ENCODE measurements around the gene SWAP70.
A peak's percentile ranks its signal among the peaks of the same experiment; 100 is the strongest.

Gene SWAP70

DNA sequence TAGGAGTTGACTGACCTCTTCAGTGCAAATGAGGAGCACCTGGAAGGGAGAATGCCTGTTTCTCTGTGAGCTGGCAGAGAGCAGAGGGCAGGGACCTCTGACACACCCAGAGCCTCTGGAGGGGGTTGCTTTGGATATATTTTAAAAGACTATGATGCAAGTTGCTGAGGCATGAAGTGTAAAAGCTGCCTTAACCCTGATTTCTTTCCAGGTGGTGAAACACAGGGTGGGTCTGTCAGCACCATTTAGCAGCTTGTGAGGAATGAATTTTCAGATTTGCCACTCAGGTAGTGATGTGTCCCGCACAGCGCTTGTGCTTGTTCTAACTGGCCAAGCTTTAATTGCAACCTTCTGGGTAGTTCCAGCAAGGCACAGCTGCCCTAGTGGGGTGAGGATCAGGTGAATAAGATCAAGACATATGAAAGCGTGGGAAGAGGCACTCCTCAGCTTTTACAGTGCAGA lies 90.2 kb downstream of the SWAP70 start:
- Histone ChIP-seq H2AFZ (ENCODE audit: low read length) (no peak overlapping the region), H3K4me2 (ENCODE audit: low read depth, low read length, poor library complexity, severe bottlenecking) (no peak overlapping the region), H3K9ac (ENCODE audit: low read depth, low read length, poor library complexity, severe bottlenecking) (no peak overlapping the region), H3K79me2 (ENCODE audit: insufficient read depth, low read length) (no peaks in the 10 kb centered on the region), H4K20me1 (ENCODE audit: insufficient read depth, low read length, poor library complexity, severe bottlenecking) (no peaks in the 10 kb centered on the region), H3K36me3 (ENCODE audit: insufficient read depth, low read length) (peaks cover 5% of the 10 kb centered on the region; the same call in 1 of the 2 replicates), H3K9me2 (replicated peaks; ENCODE audit: low read depth, low read length) (no peaks in the 10 kb centered on the region), H3F3A (ENCODE audit: low read depth) (0 out of 2 replicates have a peak, but pooled peaks cover 2% of the 10 kb centered on the region), H3K4me3 (ENCODE audit: low read length, poor library complexity, severe bottlenecking) (no peak overlapping the region), H3K4me1 (ENCODE audit: insufficient read depth, low read length, poor library complexity, severe bottlenecking) (peaks cover 24% of the 10 kb centered on the region), H3K27me3 (ENCODE audit: insufficient read depth, low read length, poor library complexity, severe bottlenecking) (no peaks in the 10 kb centered on the region), H3K9me3 (ENCODE audit: insufficient read depth, low read depth, low read length) (no peaks in the 10 kb centered on the region)
- TF ChIP-seq, protein P1, sequence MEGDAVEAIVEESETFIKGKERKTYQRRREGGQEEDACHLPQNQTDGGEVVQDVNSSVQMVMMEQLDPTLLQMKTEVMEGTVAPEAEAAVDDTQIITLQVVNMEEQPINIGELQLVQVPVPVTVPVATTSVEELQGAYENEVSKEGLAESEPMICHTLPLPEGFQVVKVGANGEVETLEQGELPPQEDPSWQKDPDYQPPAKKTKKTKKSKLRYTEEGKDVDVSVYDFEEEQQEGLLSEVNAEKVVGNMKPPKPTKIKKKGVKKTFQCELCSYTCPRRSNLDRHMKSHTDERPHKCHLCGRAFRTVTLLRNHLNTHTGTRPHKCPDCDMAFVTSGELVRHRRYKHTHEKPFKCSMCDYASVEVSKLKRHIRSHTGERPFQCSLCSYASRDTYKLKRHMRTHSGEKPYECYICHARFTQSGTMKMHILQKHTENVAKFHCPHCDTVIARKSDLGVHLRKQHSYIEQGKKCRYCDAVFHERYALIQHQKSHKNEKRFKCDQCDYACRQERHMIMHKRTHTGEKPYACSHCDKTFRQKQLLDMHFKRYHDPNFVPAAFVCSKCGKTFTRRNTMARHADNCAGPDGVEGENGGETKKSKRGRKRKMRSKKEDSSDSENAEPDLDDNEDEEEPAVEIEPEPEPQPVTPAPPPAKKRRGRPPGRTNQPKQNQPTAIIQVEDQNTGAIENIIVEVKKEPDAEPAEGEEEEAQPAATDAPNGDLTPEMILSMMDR (conservative IDR thresholded peaks at IDR 0.05; ENCODE audit: low read length): no peak
- no peak for TF ChIP-seq EZH2phosphoT487 (IDR thresholded peaks at IDR 0.05; ENCODE audit: borderline replicate concordance)

- no peak overlapping the region for H3K9ac ChIP-seq (ENCODE audit: low read depth, low read length, poor library complexity, severe bottlenecking)
- H3K4me3 ChIP-seq (ENCODE audit: low read length, poor library complexity, severe bottlenecking): no peak overlapping the region
- H2AFZ ChIP-seq (ENCODE audit: low read length): no peak overlapping the region
- H3F3A ChIP-seq (ENCODE audit: low read depth): 0 out of 2 replicates have a peak, but pooled peaks cover 6% of the 10 kb centered on the region
- H3K79me2 ChIP-seq (ENCODE audit: insufficient read depth, low read length): no peaks in the 10 kb centered on the region
- H4K20me1 ChIP-seq (ENCODE audit: insufficient read depth, low read length, poor library complexity, severe bottlenecking): no peaks in the 10 kb centered on the region
- H3K9me3 ChIP-seq (ENCODE audit: insufficient read depth, low read depth, low read length): no peaks in the 10 kb centered on the region
- peaks cover 5% of the 10 kb centered on the region; the same call in 1 of the 2 replicates for H3K36me3 ChIP-seq (ENCODE audit: insufficient read depth, low read length)
- H3K27me3 ChIP-seq (ENCODE audit: insufficient read depth, low read length, poor library complexity, severe bottlenecking): no peaks in the 10 kb centered on the region
- no peaks in the 10 kb centered on the region for H3K9me2 ChIP-seq (replicated peaks; ENCODE audit: low read depth, low read length)
- H3K4me1 ChIP-seq (ENCODE audit: insufficient read depth, low read length, poor library complexity, severe bottlenecking): peaks cover 40% of the 10 kb centered on the region
- TF ChIP-seq, protein P1 (conservative IDR thresholded peaks at IDR 0.05; ENCODE audit: low read length): no peak
- no peak for TF ChIP-seq EZH2phosphoT487 (IDR thresholded peaks at IDR 0.05; ENCODE audit: borderline replicate concordance)
- peak overlapping the region; percentile 47 for H3K4me2 ChIP-seq (ENCODE audit: low read depth, low read length, poor library complexity, severe bottlenecking)
Observed at GRCh38 chr11:9755561-9756185, 91.8 kb downstream of the SWAP70 start.

DNA sequence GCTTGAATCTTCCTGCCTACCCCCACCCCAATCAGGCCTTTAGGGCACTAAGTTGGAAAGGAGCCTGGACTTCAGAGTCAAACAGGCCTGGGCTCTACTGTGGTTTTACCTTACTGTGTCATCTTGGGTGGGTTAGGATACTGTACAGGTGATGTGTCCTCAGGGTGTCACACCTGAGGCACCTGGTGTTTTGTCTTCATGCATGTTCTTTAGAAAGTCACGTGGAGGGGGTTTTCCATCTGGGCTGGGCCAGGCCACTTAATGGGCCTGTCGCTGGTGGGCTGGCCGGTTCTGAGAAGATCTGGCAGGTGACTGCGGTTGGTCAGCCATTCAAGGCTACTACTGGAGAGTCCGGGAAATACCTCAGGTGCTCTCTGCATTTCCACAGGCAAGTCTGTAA lies 92.6 kb downstream of the SWAP70 start:
- Histone ChIP-seq H3K4me1 (ENCODE audit: insufficient read depth, low read length, poor library complexity, severe bottlenecking) (peaks cover 41% of the 10 kb centered on the region), H3K36me3 (ENCODE audit: insufficient read depth, low read length) (peaks cover 5% of the 10 kb centered on the region; the same call in 1 of the 2 replicates), H3K9ac (ENCODE audit: low read depth, low read length, poor library complexity, severe bottlenecking) (no peak overlapping the region), H3K79me2 (ENCODE audit: insufficient read depth, low read length) (no peaks in the 10 kb centered on the region), H3K4me3 (ENCODE audit: low read length, poor library complexity, severe bottlenecking) (no peak overlapping the region), H2AFZ (ENCODE audit: low read length) (no peak overlapping the region), H3K4me2 (ENCODE audit: low read depth, low read length, poor library complexity, severe bottlenecking) (peak overlapping the region; percentile 47), H3K9me2 (replicated peaks; ENCODE audit: low read depth, low read length) (no peaks in the 10 kb centered on the region), H4K20me1 (ENCODE audit: insufficient read depth, low read length, poor library complexity, severe bottlenecking) (no peaks in the 10 kb centered on the region), H3K9me3 (ENCODE audit: insufficient read depth, low read depth, low read length) (no peaks in the 10 kb centered on the region), H3K27me3 (ENCODE audit: insufficient read depth, low read length, poor library complexity, severe bottlenecking) (no peaks in the 10 kb centered on the region), H3F3A (ENCODE audit: low read depth) (0 out of 2 replicates have a peak, but pooled peaks cover 6% of the 10 kb centered on the region)
- TF ChIP-seq, protein P1 (conservative IDR thresholded peaks at IDR 0.05; ENCODE audit: low read length): no peak
- TF ChIP-seq EZH2phosphoT487 (IDR thresholded peaks at IDR 0.05; ENCODE audit: borderline replicate concordance): no peak
